Endothelial cell (in vitro differentiated cells): Measurements from ENCODE around the gene OPN1LW. TPM values are rescaled to one million over a fixed set of nuclear protein-coding genes. Genes with fewer than 3 reads are reported as not detected.

Experiments
- DNase-seq: peaks from one replicate; pipeline ENCODE4 v3.0.0; 2021; ENCODE audit warnings: low spot score
- H3K27ac Mint-ChIP-seq: one replicate; pipeline ENCODE4 v1.8.0; 2021; ENCODE audit warnings: mixed read lengths, inconsistent platforms; ENCODE audit not compliant: unreplicated experiment
- H3K27me3 Mint-ChIP-seq: one replicate; pipeline ENCODE4 v1.8.0; 2021; ENCODE audit warnings: mild to moderate bottlenecking, moderate library complexity, mixed read lengths, inconsistent platforms; ENCODE audit not compliant: unreplicated experiment
- H3K36me3 Mint-ChIP-seq: one replicate; pipeline ENCODE4 v1.8.0; 2021; ENCODE audit warnings: mild to moderate bottlenecking, low read depth, mixed read lengths, inconsistent platforms; ENCODE audit not compliant: unreplicated experiment
- H3K4me1 Mint-ChIP-seq: one replicate; pipeline ENCODE4 v1.8.0; 2021; ENCODE audit warnings: mild to moderate bottlenecking, mixed read lengths, inconsistent platforms; ENCODE audit not compliant: unreplicated experiment
- H3K4me3 Mint-ChIP-seq: one replicate; pipeline ENCODE4 v1.8.0; 2021; ENCODE audit warnings: mild to moderate bottlenecking, mixed read lengths, inconsistent platforms; ENCODE audit not compliant: unreplicated experiment
- H3K9me3 Mint-ChIP-seq: one replicate; pipeline ENCODE4 v1.8.0; 2021; ENCODE audit warnings: mixed read lengths, inconsistent platforms; ENCODE audit not compliant: unreplicated experiment
- total RNA-seq: library from RNA; stranded (reverse); fragmentation: NEBNext Ultra II Directional; extraction: Animal tissue kit (Norgen Biotek cat#: 25700); gene quantifications from one replicate; pipeline ENCODE4 v1.2.1, GENCODE V29; 2021; ENCODE audit not compliant: unreplicated experiment
- TF ChIP-seq, protein P1 (sequence below): fragments of 200-600 bp; sonication (generic); IDR thresholded peaks from one replicate; pipeline ENCODE4 v1.5.0; 2021; ENCODE audit warnings: antibody characterized with exemption; ENCODE audit not compliant: unreplicated experiment

OPN1LW gene
- total RNA-seq, 1 donor from 2014 or later, result not detected

- Mint-ChIP-seq H3K36me3 (no peaks in the 10 kb centered on the region), H3K4me1 (peaks cover 15% of the 10 kb centered on the region), H3K9me3 (no peaks in the 10 kb centered on the region), H3K27me3 (peaks cover 3% of the 10 kb centered on the region), H3K4me3 (no peak overlapping the region), H3K27ac (no peak overlapping the region)
- TF ChIP-seq, protein P1, sequence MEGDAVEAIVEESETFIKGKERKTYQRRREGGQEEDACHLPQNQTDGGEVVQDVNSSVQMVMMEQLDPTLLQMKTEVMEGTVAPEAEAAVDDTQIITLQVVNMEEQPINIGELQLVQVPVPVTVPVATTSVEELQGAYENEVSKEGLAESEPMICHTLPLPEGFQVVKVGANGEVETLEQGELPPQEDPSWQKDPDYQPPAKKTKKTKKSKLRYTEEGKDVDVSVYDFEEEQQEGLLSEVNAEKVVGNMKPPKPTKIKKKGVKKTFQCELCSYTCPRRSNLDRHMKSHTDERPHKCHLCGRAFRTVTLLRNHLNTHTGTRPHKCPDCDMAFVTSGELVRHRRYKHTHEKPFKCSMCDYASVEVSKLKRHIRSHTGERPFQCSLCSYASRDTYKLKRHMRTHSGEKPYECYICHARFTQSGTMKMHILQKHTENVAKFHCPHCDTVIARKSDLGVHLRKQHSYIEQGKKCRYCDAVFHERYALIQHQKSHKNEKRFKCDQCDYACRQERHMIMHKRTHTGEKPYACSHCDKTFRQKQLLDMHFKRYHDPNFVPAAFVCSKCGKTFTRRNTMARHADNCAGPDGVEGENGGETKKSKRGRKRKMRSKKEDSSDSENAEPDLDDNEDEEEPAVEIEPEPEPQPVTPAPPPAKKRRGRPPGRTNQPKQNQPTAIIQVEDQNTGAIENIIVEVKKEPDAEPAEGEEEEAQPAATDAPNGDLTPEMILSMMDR, result no peak
- no peak for DNase-seq
These were observed 27.4 kb upstream of the OPN1LW start for GRCh38 chrX:154116426-154117211.

GRCh38 chrX:154117566-154117965, 26.5 kb upstream of the OPN1LW start:
- Mint-ChIP-seq H3K36me3 (no peaks in the 10 kb centered on the region), H3K9me3 (no peaks in the 10 kb centered on the region)
- TF ChIP-seq, protein P1, result no peak

DNA sequence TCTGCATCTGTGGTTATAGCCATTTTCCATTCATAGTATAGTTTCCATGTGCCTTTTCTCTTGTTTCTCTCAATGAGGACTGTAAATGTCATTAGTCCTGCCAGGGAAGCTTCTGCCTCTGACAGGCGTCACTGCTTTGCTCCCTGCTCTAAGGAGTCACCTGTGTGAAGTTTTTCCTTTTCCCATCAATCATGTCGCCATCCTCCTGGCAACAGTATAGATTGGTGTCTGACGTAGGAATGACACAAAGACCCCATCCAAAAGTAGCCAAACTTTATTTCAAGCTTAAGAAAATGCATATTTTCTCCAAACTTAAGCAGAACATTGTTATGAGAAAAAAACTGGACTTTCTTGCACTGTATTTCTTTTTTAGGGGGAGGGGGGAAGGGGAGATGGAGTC, 23.5 kb upstream of the OPN1LW start:
- TF ChIP-seq, protein P1, result no peak
- Mint-ChIP-seq H3K36me3 (no peaks in the 10 kb centered on the region), H3K27ac (no peak overlapping the region), H3K27me3 (no peaks in the 10 kb centered on the region), H3K9me3 (no peaks in the 10 kb centered on the region), H3K4me3 (no peak overlapping the region), H3K4me1 (peaks cover 10% of the 10 kb centered on the region)
- DNase-seq, result no peak

More at GRCh38 chrX:154117566-154117965, 26.5 kb upstream of the OPN1LW start:
- H3K27ac Mint-ChIP-seq, result no peak overlapping the region
- no peak for DNase-seq
- peaks cover 3% of the 10 kb centered on the region for H3K27me3 Mint-ChIP-seq
- H3K4me1 Mint-ChIP-seq, result peaks cover 15% of the 10 kb centered on the region
- H3K4me3 Mint-ChIP-seq, result no peak overlapping the region

GRCh38 chrX:154121207-154121606, 22.8 kb upstream of the OPN1LW start:
- DNase-seq, result no peak
- Mint-ChIP-seq H3K4me3 (no peak overlapping the region), H3K9me3 (no peaks in the 10 kb centered on the region), H3K36me3 (no peaks in the 10 kb centered on the region), H3K4me1 (peaks cover 6% of the 10 kb centered on the region), H3K27me3 (no peaks in the 10 kb centered on the region), H3K27ac (no peak overlapping the region)
- TF ChIP-seq, protein P1, result no peak

DNA sequence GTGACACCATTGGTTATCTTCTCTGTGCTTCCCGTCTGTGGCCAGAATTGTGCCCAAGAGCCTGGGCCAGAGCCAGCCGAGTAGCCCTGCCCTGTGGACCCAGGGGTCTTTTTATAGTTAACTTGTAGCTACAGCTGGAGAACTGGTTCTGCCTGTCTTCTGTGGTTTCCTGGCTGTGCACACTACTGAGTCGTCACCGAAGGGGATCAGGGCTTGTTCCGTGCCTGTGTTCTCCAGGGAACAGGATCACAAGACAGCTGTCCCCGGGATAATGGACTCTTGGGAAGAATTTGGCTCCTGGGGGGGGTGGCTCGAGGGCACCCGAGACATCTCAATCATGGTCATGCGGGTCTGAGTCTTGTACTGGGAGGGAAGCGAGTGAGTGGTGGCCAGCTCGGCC, 22.1 kb upstream of the OPN1LW start:
- H3K36me3 Mint-ChIP-seq, result no peaks in the 10 kb centered on the region
- no peaks in the 10 kb centered on the region for H3K9me3 Mint-ChIP-seq
- DNase-seq, result no peak
- H3K4me1 Mint-ChIP-seq, result peaks cover 3% of the 10 kb centered on the region
- H3K27ac Mint-ChIP-seq, result no peak overlapping the region
- TF ChIP-seq, protein P1, result no peak
- peaks cover 2% of the 10 kb centered on the region for H3K27me3 Mint-ChIP-seq
- H3K4me3 Mint-ChIP-seq, result no peak overlapping the region
